ENCODE results near the gene MAML2. TPM values are rescaled to one million over a fixed set of nuclear protein-coding genes. Genes with fewer than 3 reads are reported as not detected.
"Not testable (repeated sequence)": the region's sequence is repeated elsewhere in the genome, so short reads cannot be mapped to it uniquely, and the experiment has no call there.

MAML2 gene
- polyA plus RNA-seq, 4 donors, result 27.8 to 33.5 (median 32.1) TPM

- DNase-seq (ENCODE audit: low read depth in 4 of 4, low spot score in 3 of 4), result no peak
Measured at GRCh38 chr11:96294289-96294688, 48.7 kb downstream of the MAML2 start.

- no peak for DNase-seq (ENCODE audit: low read depth in 4 of 4, low spot score in 3 of 4)
Measured at GRCh38 chr11:96293598-96294021, 49.4 kb downstream of the MAML2 start.

- DNase-seq (ENCODE audit: low read depth in 4 of 4, low spot score in 3 of 4), result no peak
Measured at GRCh38 chr11:96293109-96293508, 49.9 kb downstream of the MAML2 start.

- no peak for DNase-seq (ENCODE audit: low read depth in 4 of 4, low spot score in 3 of 4)
Measured at GRCh38 chr11:96292291-96293010, 50.5 kb downstream of the MAML2 start.

GRCh38 chr11:96290631-96291030 is 52.4 kb downstream of the MAML2 start:
- DNase-seq (ENCODE audit: low read depth in 4 of 4, low spot score in 3 of 4), result no peak

- no peak for DNase-seq (ENCODE audit: low read depth in 4 of 4, low spot score in 3 of 4)
Measured at GRCh38 chr11:96290031-96290430, 53.0 kb downstream of the MAML2 start.

- no peak for DNase-seq (ENCODE audit: low read depth in 4 of 4, low spot score in 3 of 4)
Measured at GRCh38 chr11:96288915-96289314, 54.1 kb downstream of the MAML2 start.

GRCh38 chr11:96287822-96288439 is 55.1 kb downstream of the MAML2 start:
- DNase-seq (ENCODE audit: low read depth in 4 of 4, low spot score in 3 of 4), result no peak

- not testable (repeated sequence) for DNase-seq (ENCODE audit: low read depth in 4 of 4, low spot score in 3 of 4)
Measured at GRCh38 chr11:96285985-96286384, 57.0 kb downstream of the MAML2 start.

GRCh38 chr11:96284917-96285316 is 58.1 kb downstream of the MAML2 start:
- DNase-seq (ENCODE audit: low read depth in 4 of 4, low spot score in 3 of 4), result no peak

- no peak for DNase-seq (ENCODE audit: low read depth in 4 of 4, low spot score in 3 of 4)
Measured at GRCh38 chr11:96284401-96284800, 58.6 kb downstream of the MAML2 start.

- no peak for DNase-seq (ENCODE audit: low read depth in 4 of 4, low spot score in 3 of 4)
Measured at GRCh38 chr11:96282625-96283220, 60.3 kb downstream of the MAML2 start.

- no peak for DNase-seq (ENCODE audit: low read depth in 4 of 4, low spot score in 3 of 4)
Measured at GRCh38 chr11:96280444-96280843, 62.6 kb downstream of the MAML2 start.

- DNase-seq (ENCODE audit: low read depth in 4 of 4, low spot score in 3 of 4), result no peak
Measured at GRCh38 chr11:96279896-96280290, 63.1 kb downstream of the MAML2 start.

GRCh38 chr11:96279018-96279895 is 63.7 kb downstream of the MAML2 start:
- DNase-seq (ENCODE audit: low read depth in 4 of 4, low spot score in 3 of 4), result no peak

GRCh38 chr11:96278039-96278897 is 64.7 kb downstream of the MAML2 start:
- DNase-seq (ENCODE audit: low read depth in 4 of 4, low spot score in 3 of 4), result no peak

- no peak for DNase-seq (ENCODE audit: low read depth in 4 of 4, low spot score in 3 of 4)
Measured at GRCh38 chr11:96277696-96278038, 65.3 kb downstream of the MAML2 start.

- DNase-seq (ENCODE audit: low read depth in 4 of 4, low spot score in 3 of 4), result no peak
Measured at GRCh38 chr11:96276836-96277235, 66.2 kb downstream of the MAML2 start.

- DNase-seq (ENCODE audit: low read depth in 4 of 4, low spot score in 3 of 4), result no peak
Measured at GRCh38 chr11:96275801-96276594, 67.0 kb downstream of the MAML2 start.
